ENCODE measurements around the gene CLPX.
"Not testable (repeated sequence)": the region's sequence is repeated elsewhere in the genome, so short reads cannot be mapped to it uniquely, and the experiment has no call there.

CLPX gene
- total RNA-seq, result 29.4 to 72.1 reads per million in 2 donors

GRCh38 chr15:65184868-65185717, at the start of gene CLPX:
Gene CLPX (minus strand): TSS chr15:65185342. CDS start chr15:65185153, 189 bp downstream.
- DNase-seq, result peak; percentile 85

DNA sequence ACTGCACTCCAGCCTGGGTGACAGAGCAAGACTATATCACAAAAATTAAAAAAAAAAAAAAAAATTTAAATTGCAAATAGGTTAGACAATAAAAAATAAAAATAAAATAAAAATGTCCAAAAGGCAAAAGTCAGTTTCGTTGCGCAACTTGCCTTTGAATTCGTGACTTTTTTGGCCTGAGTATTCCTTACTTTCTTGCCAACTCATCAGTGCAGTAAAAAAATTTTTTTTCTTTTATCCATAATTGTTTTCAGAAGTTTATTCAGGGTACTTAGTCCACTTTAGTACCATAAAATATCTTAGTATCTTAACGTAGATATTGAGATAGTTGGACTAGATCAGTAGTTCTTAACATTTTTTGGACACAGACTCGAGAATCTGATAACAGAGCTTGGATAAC, 48.6 kb upstream of the CLPX start:
- DNase-seq, result no peak

- no peak for DNase-seq
These were observed 47.4 kb upstream of the CLPX start for GRCh38 chr15:65232520-65232919.

DNA sequence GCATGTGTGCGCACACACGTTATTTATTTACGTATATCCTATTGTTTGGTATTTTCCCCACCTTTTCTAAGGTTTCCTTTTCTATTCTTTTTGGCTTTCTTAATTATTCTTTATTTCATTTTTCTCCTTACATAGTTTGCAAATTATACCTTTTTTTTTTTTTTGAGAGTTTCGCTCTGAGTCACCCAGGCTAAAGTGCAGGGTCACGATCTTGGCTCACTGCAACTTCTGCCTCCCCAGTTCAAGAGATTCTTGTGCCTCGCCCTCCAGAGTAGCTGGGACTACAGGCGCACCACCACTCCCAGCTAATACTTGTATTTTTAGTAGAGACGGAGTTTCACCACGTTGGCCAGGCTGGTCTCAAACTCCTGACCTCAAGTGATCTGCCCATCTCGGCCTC, 46.2 kb upstream of the CLPX start:
- DNase-seq, result no peak

DNA sequence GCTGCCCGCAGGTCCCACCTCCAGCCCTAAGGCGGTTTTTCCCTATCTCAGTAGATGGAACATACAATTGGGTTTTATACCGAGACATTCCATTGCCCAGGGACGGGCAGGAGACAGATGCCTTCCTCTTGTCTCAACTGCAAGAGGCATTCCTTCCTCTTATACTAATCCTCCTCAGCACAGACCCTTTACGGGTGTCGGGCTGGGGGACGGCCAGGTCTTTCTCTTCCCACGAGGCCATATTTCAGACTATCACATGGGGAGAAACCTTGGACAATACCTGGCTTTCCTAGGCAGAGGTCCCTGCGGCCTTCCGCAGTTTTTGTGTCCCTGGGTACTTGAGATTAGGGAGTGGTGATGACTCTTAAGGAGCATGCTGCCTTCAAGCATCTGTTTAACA, 41.8 kb upstream of the CLPX start:
- not testable (repeated sequence) for DNase-seq

GRCh38 chr15:65226221-65226620, 41.1 kb upstream of the CLPX start:
- no peak for DNase-seq

- no peak for DNase-seq
These were observed 38.9 kb upstream of the CLPX start for GRCh38 chr15:65223996-65224395.

DNA sequence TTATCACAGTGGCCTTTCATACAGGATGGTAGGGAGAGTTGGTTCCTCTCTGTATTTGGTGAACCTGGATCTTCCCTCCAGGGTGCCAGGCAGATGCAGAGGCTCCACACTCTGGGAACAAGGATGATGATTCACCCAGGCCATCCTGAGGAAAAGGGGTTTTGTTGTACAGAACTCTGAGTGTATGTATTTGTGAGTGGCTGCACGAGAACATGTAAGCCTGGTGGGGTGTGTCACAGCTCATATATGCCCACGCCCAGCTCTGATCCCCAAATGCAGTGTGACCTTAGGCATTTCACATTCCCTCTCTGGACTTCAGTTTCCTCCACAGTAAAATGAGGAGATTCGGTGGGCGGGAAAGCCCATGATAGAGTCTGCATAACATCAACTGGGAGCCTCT, 37.7 kb upstream of the CLPX start:
- no peak for DNase-seq

GRCh38 chr15:65221697-65222096, 36.6 kb upstream of the CLPX start:
- no peak for DNase-seq

GRCh38 chr15:65219137-65219536, 34.0 kb upstream of the CLPX start:
- no peak for DNase-seq

- DNase-seq, result no peak
These were observed 32.7 kb upstream of the CLPX start for GRCh38 chr15:65217526-65218482.

GRCh38 chr15:65215496-65215895, 30.4 kb upstream of the CLPX start:
- DNase-seq, result no peak

DNA sequence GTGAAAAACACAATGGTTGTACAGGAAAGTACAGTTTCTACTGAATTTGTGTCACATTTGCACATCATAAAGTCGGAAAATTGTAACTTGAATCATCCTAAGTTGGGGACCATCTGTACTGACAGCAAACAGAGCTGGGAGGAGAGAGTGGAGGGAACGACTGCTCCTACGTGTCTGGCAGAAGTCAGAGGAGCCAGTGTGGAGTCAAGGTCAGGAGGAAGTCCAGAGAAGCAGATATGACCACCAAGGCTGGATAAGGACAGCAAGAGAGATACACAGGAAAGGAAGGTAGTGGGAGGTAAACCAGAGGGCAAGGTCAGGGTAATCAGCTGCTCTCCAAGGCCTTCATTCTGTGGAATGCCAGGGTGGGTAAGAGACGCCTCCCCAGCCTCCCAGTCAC, 28.9 kb upstream of the CLPX start:
- DNase-seq, result no peak

- no peak for DNase-seq
These were observed 28.1 kb upstream of the CLPX start for GRCh38 chr15:65213241-65213640.

DNA sequence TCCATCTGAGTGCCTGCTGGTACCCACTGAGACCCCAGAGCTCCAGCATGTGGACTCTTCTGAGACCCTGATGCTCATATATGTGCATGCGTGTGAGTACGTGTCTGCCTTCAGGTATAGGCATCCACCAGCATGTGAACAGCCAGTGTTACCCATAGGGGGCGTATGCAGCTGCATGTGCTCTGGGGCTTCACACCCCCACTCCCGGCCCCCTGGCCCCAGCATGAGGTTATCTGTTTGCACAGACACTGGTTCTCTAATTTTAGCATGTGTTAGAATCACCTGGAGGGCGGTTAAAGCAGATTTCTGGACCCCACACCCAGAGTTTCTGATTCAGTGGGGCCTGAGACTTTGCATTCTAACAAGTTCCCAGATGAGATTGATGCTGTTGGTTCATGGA, 27.0 kb upstream of the CLPX start:
- DNase-seq, result no peak

DNA sequence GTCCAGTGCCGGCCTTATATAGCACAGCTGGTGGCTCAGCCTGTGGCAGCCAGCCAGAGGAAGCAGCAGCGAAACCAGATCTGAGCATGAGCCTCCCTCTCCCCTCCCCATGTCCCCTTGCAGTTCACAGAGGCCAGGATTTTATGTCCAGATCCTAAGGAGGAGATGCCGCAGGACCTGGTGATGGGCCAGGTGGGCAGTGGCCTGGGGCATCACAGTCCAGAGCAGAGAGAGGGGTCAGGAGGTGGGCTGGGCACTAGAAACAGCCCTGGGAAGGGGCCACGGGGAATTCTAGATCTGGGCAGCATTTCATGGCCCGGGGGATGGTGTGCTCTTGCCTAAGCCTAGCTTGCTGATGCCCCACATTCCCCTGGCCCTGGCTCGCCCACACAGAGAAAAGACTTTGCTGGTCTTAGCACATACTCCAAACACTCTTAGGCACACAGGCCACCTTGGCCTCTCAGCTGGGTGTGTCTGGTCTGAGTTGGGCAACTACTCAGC, 26.4 kb upstream of the CLPX start:
- no peak for DNase-seq

- DNase-seq, result no peak
These were observed 25.8 kb upstream of the CLPX start, which contains the start of gene CILP for GRCh38 chr15:65210770-65211481. Gene CILP (minus strand): TSS chr15:65211473. CDS start chr15:65209755, 1,718 bp downstream.

DNA sequence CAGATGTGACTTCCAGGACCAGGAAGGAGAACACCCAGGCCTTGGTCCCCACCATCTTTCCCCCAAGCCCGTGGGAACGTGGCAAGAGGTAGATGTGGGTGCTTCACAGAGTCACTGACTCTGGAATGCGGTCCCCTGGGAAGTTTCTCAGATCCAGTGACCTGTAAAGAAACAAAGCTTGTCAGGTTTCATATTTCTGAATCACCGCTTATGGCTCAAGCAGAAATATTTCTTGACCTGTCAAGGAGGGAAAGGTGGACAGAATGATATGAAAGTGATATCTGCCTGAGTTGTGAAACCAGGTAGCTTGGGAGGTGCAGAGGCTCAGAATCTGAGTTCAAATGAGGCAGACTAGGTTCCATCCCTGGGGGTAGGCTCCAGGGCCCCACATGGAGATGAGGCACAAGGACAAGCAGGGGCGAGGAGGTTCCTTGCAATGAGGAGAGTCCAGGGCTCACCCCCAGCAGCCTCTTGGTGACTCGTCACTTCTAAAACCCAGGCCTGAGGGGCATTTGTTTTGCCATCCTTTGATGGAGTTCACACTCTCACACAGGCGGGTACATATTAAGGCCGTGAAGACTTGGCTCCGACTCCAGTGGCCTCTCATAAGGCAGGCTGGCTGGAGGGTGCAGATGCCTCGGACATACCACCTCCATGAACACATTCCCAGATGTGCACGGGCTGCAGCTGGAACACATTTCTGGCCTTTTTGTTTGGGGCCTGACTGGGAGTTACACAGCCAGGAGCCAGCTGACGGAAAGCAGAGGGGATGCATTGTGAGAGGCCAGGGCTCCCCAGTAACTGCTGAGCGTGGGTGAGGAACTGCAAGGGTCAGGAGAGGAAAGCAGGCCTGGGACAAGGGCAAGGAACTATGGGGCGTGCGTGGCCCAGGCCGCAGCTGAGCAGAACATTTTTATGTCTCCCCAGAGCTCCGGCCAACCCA, 24.8 kb upstream of the CLPX start:
- DNase-seq, result no peak

GRCh38 chr15:65208647-65209046, 23.5 kb upstream of the CLPX start:
- DNase-seq, result no peak

DNA sequence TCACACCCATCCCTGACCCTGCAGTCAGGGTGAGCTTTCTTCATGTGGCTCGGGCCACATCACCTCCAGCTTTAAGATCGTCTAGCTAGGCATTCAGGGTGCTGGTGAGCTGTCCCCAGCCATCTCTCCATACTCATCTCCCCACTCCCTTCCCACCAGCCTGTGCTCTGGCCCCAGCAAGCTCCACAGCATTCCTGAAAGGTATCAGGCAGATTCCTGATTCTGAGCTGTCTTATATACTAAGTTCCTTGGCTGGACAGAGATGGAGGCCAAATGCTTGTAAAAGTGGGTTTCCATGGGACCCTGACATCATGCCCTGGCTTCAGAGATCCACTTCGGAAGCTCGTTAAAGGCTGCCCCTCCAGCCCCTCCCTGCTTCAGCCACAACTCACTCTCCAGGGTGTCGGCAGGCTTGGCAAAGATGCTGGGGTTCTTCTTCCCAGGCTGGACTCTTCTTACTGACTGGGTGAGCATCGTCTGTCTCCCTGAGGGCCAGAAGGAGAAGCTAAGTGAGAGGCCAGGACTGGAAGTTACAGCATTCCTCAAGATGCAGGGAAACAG, 22.2 kb upstream of the CLPX start:
- no peak for DNase-seq

DNA sequence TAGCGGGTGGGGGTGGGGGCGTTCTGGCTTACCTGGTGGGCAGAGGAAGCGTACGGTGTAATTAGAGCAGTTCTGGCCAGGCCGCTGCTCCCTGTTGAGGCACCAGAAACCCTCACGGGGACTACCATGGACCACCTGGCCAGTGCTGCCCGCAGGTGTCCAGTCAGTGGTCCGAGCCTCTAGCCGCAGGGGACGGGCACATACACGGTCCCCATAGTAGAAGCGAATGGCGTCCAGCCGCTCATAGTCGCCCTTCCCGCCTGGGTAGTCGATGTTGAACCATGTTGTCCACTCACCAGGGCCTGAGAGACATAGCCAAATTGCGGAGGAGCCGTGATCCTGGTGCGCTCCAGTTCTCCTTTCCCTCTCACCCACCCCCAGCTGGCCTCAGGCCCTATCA, 21.6 kb upstream of the CLPX start:
- DNase-seq, result no peak

Data from T-helper 9 cell (primary cell).